CD14-positive monocyte (primary cell): ENCODE results near the gene TMEM179. TPM values are rescaled to one million over a fixed set of nuclear protein-coding genes. Genes with fewer than 3 reads are reported as not detected.

Experiments used
- DNase-seq, 3 donors: peaks; one replicate each; pipeline ENCODE4 v3.0.0-alpha.2; 2011 to 2022
- H2AFZ ChIP-seq: 2 replicates; pipeline ENCODE4 v1.6.0; 2012; ENCODE audit warnings: mild to moderate bottlenecking, low read depth, low read length, inconsistent platforms; ENCODE audit not compliant: insufficient read depth, poor library complexity, severe bottlenecking
- H3K27ac ChIP-seq, 2 donors: 1 replicate in 1 of 2; 2 replicates in 1 of 2; pipeline ENCODE4 v1.5.1; 2012 to 2013; ENCODE audit warnings: low read length in 2 of 2, control low read depth in 1 of 2, inconsistent platforms in 1 of 2, low read depth in 1 of 2, mild to moderate bottlenecking in 1 of 2
- H3K27me3 ChIP-seq, 2 donors: one replicate each; pipeline versions ENCODE4 v1.6.0 to v1.6.1; 2011 to 2013; ENCODE audit warnings: low read length in 2 of 2; ENCODE audit not compliant: control insufficient read depth in 2 of 2, insufficient read depth in 2 of 2
- H3K36me3 ChIP-seq, 2 donors: replicated peaks in 1 of 2; 1 replicate in 1 of 2; 2 replicates in 1 of 2; pipeline versions ENCODE4 v1.5.1 to v1.6.1; 2012 to 2013; ENCODE audit warnings: low read length in 2 of 2, control low read depth in 1 of 2, inconsistent platforms in 1 of 2, mild to moderate bottlenecking in 1 of 2; ENCODE audit not compliant: insufficient read depth in 2 of 2, control insufficient read depth in 1 of 2
- H3K4me1 ChIP-seq, 2 donors: 1 replicate in 1 of 2; 2 replicates in 1 of 2; pipeline versions ENCODE4 v1.5.1 to v1.6.1; 2012 to 2013; ENCODE audit warnings: low read length in 2 of 2, control low read depth in 1 of 2, inconsistent platforms in 1 of 2, mild to moderate bottlenecking in 1 of 2, moderate library complexity in 1 of 2; ENCODE audit not compliant: insufficient read depth in 2 of 2, control insufficient read depth in 1 of 2
- H3K4me2 ChIP-seq: replicated peaks from 2 replicates; pipeline ENCODE3; 2012; ENCODE audit warnings: low read length, moderate library complexity, mild to moderate bottlenecking; ENCODE audit not compliant: poor library complexity, severe bottlenecking; ENCODE audit errors: extremely low read depth
- H3K4me3 ChIP-seq, 3 experiments: fragments of 200-600 bp in 1 of 3; sonication (generic) in 1 of 3; replicated peaks in 1 of 3; 1 replicate in 2 of 3; 2 replicates in 1 of 3; pipeline ENCODE4 v1.5.1; 2011 to 2013; ENCODE audit warnings: low read length in 3 of 3, mild to moderate bottlenecking in 3 of 3, control low read depth in 2 of 3, low read depth in 2 of 3, inconsistent platforms in 1 of 3, moderate library complexity in 1 of 3
- H3K79me2 ChIP-seq: 2 replicates; pipeline ENCODE4 v1.6.0; 2012; ENCODE audit warnings: mild to moderate bottlenecking, control low read depth, inconsistent platforms, low read length, moderate library complexity; ENCODE audit not compliant: insufficient read depth
- H3K9ac ChIP-seq: 2 replicates; pipeline ENCODE4 v1.6.0; 2017; ENCODE audit warnings: low read length, mild to moderate bottlenecking; ENCODE audit not compliant: insufficient read depth, poor library complexity, severe bottlenecking
- H3K9me3 ChIP-seq, 2 donors: replicated peaks in 1 of 2; 1 replicate in 1 of 2; 2 replicates in 1 of 2; pipeline versions ENCODE4 v1.5.1 to v1.6.1; 2012 to 2013; ENCODE audit warnings: low read length in 2 of 2, control low read depth in 1 of 2; ENCODE audit not compliant: control insufficient read depth in 1 of 2, insufficient read depth in 1 of 2
- H4K20me1 ChIP-seq: 2 replicates; pipeline ENCODE4 v1.6.0; 2012; ENCODE audit warnings: mild to moderate bottlenecking, low read length, control low read depth, moderate library complexity; ENCODE audit not compliant: insufficient read depth
- H3K27ac Mint-ChIP-seq, 7 donors: one replicate each; pipeline ENCODE4 v1.8.0; 2020; ENCODE audit warnings: mild to moderate bottlenecking in 7 of 7, mixed read lengths in 7 of 7, moderate library complexity in 6 of 7, inconsistent platforms in 2 of 7
- H3K27me3 Mint-ChIP-seq, 3 donors: one replicate each; pipeline ENCODE4 v1.8.0; 2021 to 2022; ENCODE audit warnings: low read depth in 3 of 3, mild to moderate bottlenecking in 3 of 3, mixed read lengths in 3 of 3, moderate library complexity in 3 of 3, inconsistent platforms in 1 of 3
- H3K36me3 Mint-ChIP-seq, 2 donors: one replicate each; pipeline ENCODE4 v1.8.0; 2020; ENCODE audit warnings: mixed read lengths in 2 of 2, inconsistent platforms in 1 of 2, mild to moderate bottlenecking in 1 of 2
- H3K4me1 Mint-ChIP-seq: one replicate; pipeline ENCODE4 v1.8.0; 2020; ENCODE audit warnings: mild to moderate bottlenecking, mixed read lengths
- H3K4me3 Mint-ChIP-seq, 2 donors: one replicate each; pipeline ENCODE4 v1.8.0; 2020; ENCODE audit warnings: mild to moderate bottlenecking in 2 of 2, mixed read lengths in 2 of 2, moderate library complexity in 1 of 2
- H3K9me3 Mint-ChIP-seq, 7 donors: one replicate each; pipeline ENCODE4 v1.8.0; 2020 to 2022; ENCODE audit warnings: mixed read lengths in 7 of 7, mild to moderate bottlenecking in 6 of 7, moderate library complexity in 6 of 7, inconsistent platforms in 2 of 7
- WGBS: methylation state at CpG from one replicate; pipeline ENCODE4 v1.1.5; 2013; ENCODE audit warnings: missing lambda C conversion rate; ENCODE audit not compliant: insufficient coverage; 5-methylcytosine and 5-hydroxymethylcytosine counted together
- intact Hi-C, 2 donors: fragments of 100-400 bp; cut with micrococcal nuclease; formaldehyde crosslinking; loops; one replicate each; pipeline versions ENCODE4 v1.15.0 to v1.15.1; 2023
- polyA plus RNA-seq, 3 donors: library from polyadenylated mRNA; depleted of rRNA in 1 of 3; unstranded in 2 of 3; stranded (reverse) in 1 of 3; fragments of 300-500 nt in 2 of 3; fragments of >200 nt in 1 of 3; fragmentation: Illumina TruSeq in 2 of 3; gene quantifications; 1 replicate in 2 of 3; 2 replicates in 1 of 3; pipeline ENCODE4 v1.2.3, GENCODE V29; 2012 to 2021
- TF ChIP-seq, protein P1 (sequence below): fragments of 200-600 bp; IDR thresholded peaks from one replicate; pipeline ENCODE4 v1.8.0; 2022; ENCODE audit warnings: antibody characterized with exemption, mild to moderate bottlenecking

The TMEM179 gene
- polyA plus RNA-seq, 3 donors, result not detected

DNA sequence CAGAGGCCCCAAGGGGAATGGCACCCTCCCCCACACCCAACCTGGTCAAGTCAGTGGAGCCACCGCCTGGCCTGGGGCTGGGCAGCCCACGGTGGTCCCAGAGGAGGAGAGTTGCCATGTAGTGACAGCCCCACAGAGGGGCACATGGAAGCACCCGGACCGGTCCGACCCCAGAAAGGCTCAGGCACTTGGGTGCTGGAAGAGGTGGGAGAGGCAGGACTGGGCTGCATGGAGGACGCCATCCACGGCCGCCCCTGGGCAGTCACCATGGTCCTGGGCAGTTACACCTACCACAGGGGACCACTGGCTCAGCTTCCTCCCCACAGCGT lies 37.9 kb upstream of the TMEM179 start:
- Histone ChIP-seq H3K27me3 (no peaks in the 10 kb centered on the region), H3K36me3 (no peaks in the 10 kb centered on the region), H3K4me2 (no peak overlapping the region), H2AFZ (no peak overlapping the region), H3K4me1 (peaks cover 10 to 16% of the 10 kb centered on the region in 2 donors), H4K20me1 (no peaks in the 10 kb centered on the region), H3K9ac (peak overlapping the region; percentile 34), H3K27ac (no peak overlapping the region), H3K9me3 (peaks cover 0 to 10% of the 10 kb centered on the region in 2 donors), H3K79me2 (no peaks in the 10 kb centered on the region), H3K4me3 (no peak overlapping the region)
- peaks cover 2 to 10% (median 8%) of the 10 kb centered on the region in 3 donors for H3K27me3 Mint-ChIP-seq
- peaks cover 19% of the 10 kb centered on the region for H3K4me1 Mint-ChIP-seq
- H3K36me3 Mint-ChIP-seq, result no peaks in the 10 kb centered on the region
- no peak for DNase-seq
- H3K27ac Mint-ChIP-seq, result peak overlapping the region in 1 of 7 donors; percentile 20
- intact Hi-C loops, result loop anchor here in 1 of 2 donors (10.0 kb wide), 1 partner anchor 508 kb away; the partner anchor contains the start of gene KIF26A
- TF ChIP-seq, protein P1, sequence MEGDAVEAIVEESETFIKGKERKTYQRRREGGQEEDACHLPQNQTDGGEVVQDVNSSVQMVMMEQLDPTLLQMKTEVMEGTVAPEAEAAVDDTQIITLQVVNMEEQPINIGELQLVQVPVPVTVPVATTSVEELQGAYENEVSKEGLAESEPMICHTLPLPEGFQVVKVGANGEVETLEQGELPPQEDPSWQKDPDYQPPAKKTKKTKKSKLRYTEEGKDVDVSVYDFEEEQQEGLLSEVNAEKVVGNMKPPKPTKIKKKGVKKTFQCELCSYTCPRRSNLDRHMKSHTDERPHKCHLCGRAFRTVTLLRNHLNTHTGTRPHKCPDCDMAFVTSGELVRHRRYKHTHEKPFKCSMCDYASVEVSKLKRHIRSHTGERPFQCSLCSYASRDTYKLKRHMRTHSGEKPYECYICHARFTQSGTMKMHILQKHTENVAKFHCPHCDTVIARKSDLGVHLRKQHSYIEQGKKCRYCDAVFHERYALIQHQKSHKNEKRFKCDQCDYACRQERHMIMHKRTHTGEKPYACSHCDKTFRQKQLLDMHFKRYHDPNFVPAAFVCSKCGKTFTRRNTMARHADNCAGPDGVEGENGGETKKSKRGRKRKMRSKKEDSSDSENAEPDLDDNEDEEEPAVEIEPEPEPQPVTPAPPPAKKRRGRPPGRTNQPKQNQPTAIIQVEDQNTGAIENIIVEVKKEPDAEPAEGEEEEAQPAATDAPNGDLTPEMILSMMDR, result no peak
- H3K4me3 Mint-ChIP-seq, result no peak overlapping the region
- peaks cover 0 to 13% (median 8%) of the 10 kb centered on the region in 7 donors for H3K9me3 Mint-ChIP-seq
- whole genome bisulfite sequencing, result 88% methylated on average over 1 of the region's 9 CpGs

DNA sequence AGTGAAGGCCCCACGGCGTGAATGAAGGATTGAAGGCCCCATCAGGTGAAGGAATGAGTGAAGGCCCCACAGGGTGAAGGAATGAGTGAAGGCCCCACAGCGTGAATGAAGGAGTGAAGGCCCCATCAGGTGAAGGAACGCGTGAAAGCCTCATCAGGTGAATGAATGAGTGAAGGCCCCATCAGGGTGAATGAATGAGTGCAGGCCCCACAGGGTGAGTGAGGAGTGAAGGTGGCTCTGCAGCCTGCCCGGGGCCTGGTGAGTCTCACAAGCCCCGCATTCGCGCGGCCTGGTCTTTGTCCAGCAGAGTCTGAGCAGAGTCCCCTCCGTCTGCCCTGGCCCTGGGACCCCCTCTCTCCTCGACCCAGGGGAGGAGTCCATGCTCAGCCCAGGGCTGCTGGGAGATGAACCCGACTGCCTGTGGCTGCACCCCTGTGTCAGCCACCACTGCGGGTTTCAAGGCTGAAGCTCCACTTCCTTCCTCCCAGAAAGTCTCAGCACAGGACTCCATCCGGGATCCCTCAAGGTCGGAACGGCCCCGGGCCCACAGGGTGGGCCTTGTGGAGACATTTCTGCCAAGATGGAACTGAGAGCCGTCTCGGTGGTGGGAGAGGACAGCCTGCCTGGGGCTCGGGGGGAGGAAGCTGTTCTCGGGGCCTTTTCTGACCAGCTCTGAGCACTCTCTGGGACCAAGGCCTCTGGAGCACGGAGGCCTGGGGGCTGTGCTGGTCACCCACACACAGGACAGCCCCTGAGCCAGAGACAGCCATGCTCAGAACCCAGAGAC lies 37.4 kb upstream of the TMEM179 start:
- H3K9me3 ChIP-seq, result peaks cover 0 to 10% of the 10 kb centered on the region in 2 donors
- H3K4me1 ChIP-seq, result peaks cover 4 to 10% of the 10 kb centered on the region in 2 donors
- peak overlapping the region; percentile 59 for H2AFZ ChIP-seq
- no peaks in the 10 kb centered on the region for H3K27me3 ChIP-seq
- Mint-ChIP-seq H3K9me3 (peaks cover 0 to 13% (median 8%) of the 10 kb centered on the region in 7 donors), H3K27me3 (peaks cover 2 to 13% (median 8%) of the 10 kb centered on the region in 3 donors), H3K27ac (no peak overlapping the region), H3K36me3 (no peaks in the 10 kb centered on the region), H3K4me1 (peaks cover 14% of the 10 kb centered on the region), H3K4me3 (no peak overlapping the region)
- 57% methylated on average over 20 of the region's 23 CpGs for WGBS
- no peak overlapping the region for H3K4me2 ChIP-seq
- H3K9ac ChIP-seq, result peak overlapping the region; percentile 34
- no peak overlapping the region for H3K27ac ChIP-seq
- H4K20me1 ChIP-seq, result no peaks in the 10 kb centered on the region
- intact Hi-C loops, result loop anchor here in 1 of 2 donors (10.0 kb wide), 1 partner anchor 507 kb away; the partner anchor contains the start of gene KIF26A
- no peaks in the 10 kb centered on the region for H3K36me3 ChIP-seq
- H3K79me2 ChIP-seq, result no peaks in the 10 kb centered on the region
- no peak overlapping the region for H3K4me3 ChIP-seq
- DNase-seq, result no peak
- TF ChIP-seq, protein P1, result no peak
